Adrenal gland (tissue), 12 donors: Measurements from ENCODE around the gene CEACAM5. TPM values are rescaled to one million over a fixed set of nuclear protein-coding genes. Genes with fewer than 3 reads are reported as not detected.
A peak's percentile ranks its signal among the peaks of the same experiment; 100 is the strongest.
"Not testable (repeated sequence)": the region's sequence is repeated elsewhere in the genome, so short reads cannot be mapped to it uniquely, and the experiment has no call there.

Experiments
- DNase-seq, 7 donors: peaks; one replicate each; pipeline ENCODE4 v3.0.0-alpha.2; 2019 to 2020
- H3K27ac ChIP-seq, 5 donors: fragments of 200-600 bp; sonication (generic) in 4 of 5; 1 replicate in 3 of 5; 2 replicates in 2 of 5; pipeline versions ENCODE4 v1.5.1 to v1.8.0; 2016 to 2020; ENCODE audit warnings: mild to moderate bottlenecking in 1 of 5
- H3K27me3 ChIP-seq: fragments of 200-600 bp; 2 replicates; pipeline ENCODE4 v1.8.0; 2021
- H3K36me3 ChIP-seq, 2 donors: fragments of 200-600 bp; replicated peaks in 1 of 2; 1 replicate in 1 of 2; 2 replicates in 1 of 2; pipeline versions ENCODE4 v1.5.1 to v1.8.0; 2018 to 2022
- H3K4me1 ChIP-seq, 2 donors: fragments of 200-600 bp; replicated peaks in 1 of 2; 1 replicate in 1 of 2; 2 replicates in 1 of 2; pipeline versions ENCODE4 v1.5.1 to v1.8.0; 2018 to 2021
- H3K4me3 ChIP-seq, 4 donors: fragments of 200-600 bp; sonication (generic) in 3 of 4; one replicate each; pipeline ENCODE4 v1.5.1; 2016 to 2018
- H3K9me3 ChIP-seq, 3 donors: fragments of 200-600 bp; sonication (generic) in 1 of 3; replicated peaks in 1 of 3; 1 replicate in 2 of 3; 2 replicates in 1 of 3; pipeline versions ENCODE4 v1.5.1 to v1.8.0; 2016 to 2021
- POLR2A ChIP-seq, 2 donors: fragments of 450-650 bp; IDR thresholded peaks; one replicate each; pipeline ENCODE4 v1.6.1; 2017; ENCODE audit warnings: antibody characterized with exemption in 2 of 2, mild to moderate bottlenecking in 2 of 2, moderate library complexity in 1 of 2
- WGBS, 4 donors: extraction: QIAGEN DNeasy Blood & Tissue Kit in 2 of 4; methylation state at CpG; one replicate each; pipeline versions ENCODE4 v1.1.5 to v1.1.7; 2013 to 2017; 5-methylcytosine and 5-hydroxymethylcytosine counted together
- intact Hi-C, 2 donors: fragments of 100-400 bp; cut with DNase I; formaldehyde crosslinking; loops; one replicate each; pipeline versions ENCODE4 v1.14.1 to v1.15.0; 2022 to 2023
- polyA plus RNA-seq, 3 donors: library from polyadenylated mRNA; stranded (reverse); fragments of 200-250 nt in 2 of 3; fragments of 350-450 nt in 1 of 3; fragmentation: Illumina TruSeq in 1 of 3; extraction: RNeasy Lipid Tissue Mini Kit (QIAGEN cat#74804) in 1 of 3; gene quantifications; one replicate each; pipeline ENCODE4 v1.2.3, GENCODE V29; 2013 to 2014
- total RNA-seq, 9 donors: library from RNA; depleted of rRNA in 4 of 9; stranded (reverse); fragments of >200 nt in 4 of 9; fragments of 120-200 nt in 1 of 9; fragmentation: NEBNext Ultra II Directional in 1 of 9; extraction: Animal tissue kit (Norgen Biotek cat#: 25700) in 1 of 9; gene quantifications; one replicate each; pipeline versions ENCODE4 v1.1.0 to v1.2.4, GENCODE V29; 2013 to 2023
- TF ChIP-seq, protein P1 (sequence below), 6 experiments: fragments of 450-650 bp in 4 of 6; fragments of 200-600 bp in 2 of 6; sonication (generic) in 1 of 6; IDR thresholded peaks; 1 replicate in 5 of 6; 2 replicates in 1 of 6; pipeline versions ENCODE4 v1.5.1 to v1.8.0; 2016 to 2021; ENCODE audit warnings: antibody characterized with exemption in 6 of 6, mild to moderate bottlenecking in 2 of 6, moderate library complexity in 1 of 6
- donor health status: healthy with polysubstance abuse.
- donor health status: Bipolar disorder and iron deficiency.
- donor health status: DM: yes; HTN: yes; CAD: no.
- donor health status: DM: no; HTN: no; CAD: no.
- donor health status: DM: no; HTN: no; CAD: no.
- donor health status: DM: yes; HTN: yes; CAD: no.

The CEACAM5 gene
- total and polyA plus RNA-seq, 12 donors = 0.06 to 0.72 (median 0.34) TPM; not detected in 6

DNA sequence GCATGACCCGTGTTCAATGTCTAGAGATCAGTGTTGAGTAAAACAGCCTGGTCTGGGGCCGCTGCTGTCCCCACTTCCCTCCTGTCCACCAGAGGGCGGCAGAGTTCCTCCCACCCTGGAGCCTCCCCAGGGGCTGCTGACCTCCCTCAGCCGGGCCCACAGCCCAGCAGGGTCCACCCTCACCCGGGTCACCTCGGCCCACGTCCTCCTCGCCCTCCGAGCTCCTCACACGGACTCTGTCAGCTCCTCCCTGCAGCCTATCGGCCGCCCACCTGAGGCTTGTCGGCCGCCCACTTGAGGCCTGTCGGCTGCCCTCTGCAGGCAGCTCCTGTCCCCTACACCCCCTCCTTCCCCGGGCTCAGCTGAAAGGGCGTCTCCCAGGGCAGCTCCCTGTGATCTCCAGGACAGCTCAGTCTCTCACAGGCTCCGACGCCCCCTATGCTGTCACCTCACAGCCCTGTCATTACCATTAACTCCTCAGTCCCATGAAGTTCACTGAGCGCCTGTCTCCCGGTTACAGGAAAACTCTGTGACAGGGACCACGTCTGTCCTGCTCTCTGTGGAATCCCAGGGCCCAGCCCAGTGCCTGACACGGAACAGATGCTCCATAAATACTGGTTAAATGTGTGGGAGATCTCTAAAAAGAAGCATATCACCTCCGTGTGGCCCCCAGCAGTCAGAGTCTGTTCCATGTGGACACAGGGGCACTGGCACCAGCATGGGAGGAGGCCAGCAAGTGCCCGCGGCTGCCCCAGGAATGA is 1.5 kb upstream of the CEACAM5 start:
- no peaks in the 10 kb centered on the region for H3K4me1 ChIP-seq
- intact Hi-C loops = no loop called here
- H3K9me3 ChIP-seq = no peaks in the 10 kb centered on the region
- DNase-seq = peak in 6 of 7 donors; percentile 21 to 55 (median 46)
- H3K27me3 ChIP-seq = peaks cover 19% of the 10 kb centered on the region
- TF ChIP-seq, protein P1, sequence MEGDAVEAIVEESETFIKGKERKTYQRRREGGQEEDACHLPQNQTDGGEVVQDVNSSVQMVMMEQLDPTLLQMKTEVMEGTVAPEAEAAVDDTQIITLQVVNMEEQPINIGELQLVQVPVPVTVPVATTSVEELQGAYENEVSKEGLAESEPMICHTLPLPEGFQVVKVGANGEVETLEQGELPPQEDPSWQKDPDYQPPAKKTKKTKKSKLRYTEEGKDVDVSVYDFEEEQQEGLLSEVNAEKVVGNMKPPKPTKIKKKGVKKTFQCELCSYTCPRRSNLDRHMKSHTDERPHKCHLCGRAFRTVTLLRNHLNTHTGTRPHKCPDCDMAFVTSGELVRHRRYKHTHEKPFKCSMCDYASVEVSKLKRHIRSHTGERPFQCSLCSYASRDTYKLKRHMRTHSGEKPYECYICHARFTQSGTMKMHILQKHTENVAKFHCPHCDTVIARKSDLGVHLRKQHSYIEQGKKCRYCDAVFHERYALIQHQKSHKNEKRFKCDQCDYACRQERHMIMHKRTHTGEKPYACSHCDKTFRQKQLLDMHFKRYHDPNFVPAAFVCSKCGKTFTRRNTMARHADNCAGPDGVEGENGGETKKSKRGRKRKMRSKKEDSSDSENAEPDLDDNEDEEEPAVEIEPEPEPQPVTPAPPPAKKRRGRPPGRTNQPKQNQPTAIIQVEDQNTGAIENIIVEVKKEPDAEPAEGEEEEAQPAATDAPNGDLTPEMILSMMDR (IDR thresholded peaks at IDR 0.05) = peak; percentile 39 to 81 (median 60)
- TF ChIP-seq POLR2A (IDR thresholded peaks at IDR 0.05) = no peak
- H3K36me3 ChIP-seq = no peaks in the 10 kb centered on the region
- peak overlapping the region in 1 of 4 donors; percentile 32 for H3K4me3 ChIP-seq
- WGBS, 4 donors = 14 to 37% (median 15%) methylated on average over 8 to 26 of the region's 26 CpGs
- no peak overlapping the region for H3K27ac ChIP-seq

DNA sequence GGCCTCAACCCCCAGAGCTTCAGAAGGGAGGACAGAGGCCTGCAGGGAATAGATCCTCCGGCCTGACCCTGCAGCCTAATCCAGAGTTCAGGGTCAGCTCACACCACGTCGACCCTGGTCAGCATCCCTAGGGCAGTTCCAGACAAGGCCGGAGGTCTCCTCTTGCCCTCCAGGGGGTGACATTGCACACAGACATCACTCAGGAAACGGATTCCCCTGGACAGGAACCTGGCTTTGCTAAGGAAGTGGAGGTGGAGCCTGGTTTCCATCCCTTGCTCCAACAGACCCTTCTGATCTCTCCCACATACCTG is 969 bp upstream of the CEACAM5 start:
- Histone ChIP-seq H3K27me3 (peaks cover 21% of the 10 kb centered on the region), H3K9me3 (no peaks in the 10 kb centered on the region), H3K4me3 (no peak overlapping the region), H3K27ac (no peak overlapping the region), H3K36me3 (no peaks in the 10 kb centered on the region), H3K4me1 (no peaks in the 10 kb centered on the region)
- no peak for DNase-seq
- intact Hi-C loops = no loop called here
- 42 to 62% (median 49%) methylated on average over 2 to 5 of the region's 5 CpGs for WGBS, 4 donors
- TF ChIP-seq, protein P1 (IDR thresholded peaks at IDR 0.05) = no peak
- TF ChIP-seq POLR2A (IDR thresholded peaks at IDR 0.05) = no peak

DNA sequence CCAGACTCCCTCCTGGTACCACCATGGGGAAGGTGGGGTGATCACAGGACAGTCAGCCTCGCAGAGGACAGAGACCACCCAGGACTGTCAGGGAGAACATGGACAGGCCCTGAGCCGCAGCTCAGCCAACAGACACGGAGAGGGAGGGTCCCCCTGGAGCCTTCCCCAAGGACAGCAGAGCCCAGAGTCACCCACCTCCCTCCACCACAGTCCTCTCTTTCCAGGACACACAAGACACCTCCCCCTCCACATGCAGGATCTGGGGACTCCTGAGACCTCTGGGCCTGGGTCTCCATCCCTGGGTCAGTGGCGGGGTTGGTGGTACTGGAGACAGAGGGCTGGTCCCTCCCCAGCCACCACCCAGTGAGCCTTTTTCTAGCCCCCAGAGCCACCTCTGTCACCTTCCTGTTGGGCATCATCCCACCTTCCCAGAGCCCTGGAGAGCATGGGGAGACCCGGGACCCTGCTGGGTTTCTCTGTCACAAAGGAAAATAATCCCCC is 505 bp upstream of the CEACAM5 start:
- Histone ChIP-seq H3K27me3 (peaks cover 21% of the 10 kb centered on the region), H3K9me3 (no peaks in the 10 kb centered on the region), H3K4me1 (no peaks in the 10 kb centered on the region), H3K4me3 (no peak overlapping the region), H3K27ac (no peak overlapping the region), H3K36me3 (no peaks in the 10 kb centered on the region)
- no peak for DNase-seq
- TF ChIP-seq, protein P1 (IDR thresholded peaks at IDR 0.05) = no peak
- no peak for TF ChIP-seq POLR2A (IDR thresholded peaks at IDR 0.05)
- WGBS, 4 donors = 65 to 77% (median 75%) methylated on average over 1 to 5 of the region's 5 CpGs
- intact Hi-C loops = no loop called here

DNA sequence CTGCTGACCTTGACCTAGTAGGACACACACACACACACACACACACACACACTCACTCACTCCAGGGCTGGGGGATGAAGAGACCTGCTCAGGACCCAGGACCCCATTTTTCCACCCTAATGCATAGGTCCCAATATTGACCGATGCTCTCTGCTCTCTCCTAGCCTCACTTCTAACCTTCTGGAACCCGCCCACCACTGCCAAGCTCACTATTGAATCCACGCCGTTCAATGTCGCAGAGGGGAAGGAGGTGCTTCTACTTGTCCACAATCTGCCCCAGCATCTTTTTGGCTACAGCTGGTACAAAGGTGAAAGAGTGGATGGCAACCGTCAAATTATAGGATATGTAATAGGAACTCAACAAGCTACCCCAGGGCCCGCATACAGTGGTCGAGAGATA is 1.1 kb downstream of the CEACAM5 start:
- WGBS, 4 donors = 80 to 87% (median 82%) methylated on average over 8 of the region's 8 CpGs
- H3K4me3 ChIP-seq, H3K9me3 ChIP-seq, intact Hi-C loops, H3K4me1 ChIP-seq, H3K27ac ChIP-seq, H3K36me3 ChIP-seq: not testable (repeated sequence)
- peaks cover 21% of the 10 kb centered on the region for H3K27me3 ChIP-seq
- peak in 1 of 7 donors; percentile 6 for DNase-seq
